Esophagus muscularis mucosa (tissue), 3 donors: ENCODE results near the gene ENO1.

Source experiments
- EP300 ChIP-seq: sonication (generic); formaldehyde crosslinking; IDR thresholded peaks from one replicate; pipeline ENCODE4 v1.6.1; 2017; ENCODE audit warnings: antibody characterized with exemption
- TF ChIP-seq, protein P1 (sequence below), 3 experiments: fragments of 200-600 bp in 2 of 3; fragments of 450-650 bp in 1 of 3; sonication (generic) in 2 of 3; IDR thresholded peaks; one replicate each; pipeline ENCODE4 v1.5.1; 2017 to 2019; ENCODE audit warnings: antibody characterized with exemption in 3 of 3, mild to moderate bottlenecking in 2 of 3, moderate library complexity in 1 of 3

- TF ChIP-seq EP300: no peak
- TF ChIP-seq, protein P1, sequence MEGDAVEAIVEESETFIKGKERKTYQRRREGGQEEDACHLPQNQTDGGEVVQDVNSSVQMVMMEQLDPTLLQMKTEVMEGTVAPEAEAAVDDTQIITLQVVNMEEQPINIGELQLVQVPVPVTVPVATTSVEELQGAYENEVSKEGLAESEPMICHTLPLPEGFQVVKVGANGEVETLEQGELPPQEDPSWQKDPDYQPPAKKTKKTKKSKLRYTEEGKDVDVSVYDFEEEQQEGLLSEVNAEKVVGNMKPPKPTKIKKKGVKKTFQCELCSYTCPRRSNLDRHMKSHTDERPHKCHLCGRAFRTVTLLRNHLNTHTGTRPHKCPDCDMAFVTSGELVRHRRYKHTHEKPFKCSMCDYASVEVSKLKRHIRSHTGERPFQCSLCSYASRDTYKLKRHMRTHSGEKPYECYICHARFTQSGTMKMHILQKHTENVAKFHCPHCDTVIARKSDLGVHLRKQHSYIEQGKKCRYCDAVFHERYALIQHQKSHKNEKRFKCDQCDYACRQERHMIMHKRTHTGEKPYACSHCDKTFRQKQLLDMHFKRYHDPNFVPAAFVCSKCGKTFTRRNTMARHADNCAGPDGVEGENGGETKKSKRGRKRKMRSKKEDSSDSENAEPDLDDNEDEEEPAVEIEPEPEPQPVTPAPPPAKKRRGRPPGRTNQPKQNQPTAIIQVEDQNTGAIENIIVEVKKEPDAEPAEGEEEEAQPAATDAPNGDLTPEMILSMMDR (IDR thresholded peaks at IDR 0.05): no peak
Observed at GRCh38 chr1:8874230-8875201, 4.0 kb downstream of the ENO1 start.
